Liver (tissue), 9 donors: ENCODE results near the gene ADAMTS15. TPM values are rescaled to one million over a fixed set of nuclear protein-coding genes. Genes with fewer than 3 reads are reported as not detected.

Source experiments
- DNase-seq: peaks from one replicate; pipeline ENCODE4 v3.0.0-alpha.2; 2017; ENCODE audit warnings: low spot score
- H3K27ac ChIP-seq, 2 donors: one replicate each; pipeline ENCODE4 v1.7.0; 2013; ENCODE audit warnings: inconsistent platforms in 2 of 2, low read length in 2 of 2, control low read depth in 1 of 2, low read depth in 1 of 2, mild to moderate bottlenecking in 1 of 2
- H3K27me3 ChIP-seq, 4 donors: one replicate each; pipeline versions ENCODE4 v1.6.1 to v1.7.0; 2013; ENCODE audit warnings: low read length in 3 of 4, inconsistent platforms in 1 of 4, mild to moderate bottlenecking in 1 of 4, moderate library complexity in 1 of 4; ENCODE audit not compliant: control insufficient read depth in 4 of 4, insufficient read depth in 4 of 4
- H3K36me3 ChIP-seq, 4 donors: one replicate each; pipeline versions ENCODE4 v1.6.1 to v1.7.0; 2013; ENCODE audit warnings: low read length in 3 of 4, mild to moderate bottlenecking in 3 of 4, low read depth in 1 of 4, moderate library complexity in 1 of 4; ENCODE audit not compliant: control insufficient read depth in 4 of 4, insufficient read depth in 3 of 4
- H3K4me1 ChIP-seq, 4 donors: one replicate each; pipeline versions ENCODE4 v1.6.1 to v1.7.0; 2013; ENCODE audit warnings: low read length in 3 of 4, mild to moderate bottlenecking in 3 of 4, moderate library complexity in 1 of 4; ENCODE audit not compliant: control insufficient read depth in 4 of 4, insufficient read depth in 4 of 4
- H3K4me3 ChIP-seq, 3 donors: one replicate each; pipeline versions ENCODE4 v1.6.1 to v1.7.0; 2013; ENCODE audit warnings: low read length in 3 of 3, control low read depth in 1 of 3, low read depth in 1 of 3, mild to moderate bottlenecking in 1 of 3
- H3K9ac ChIP-seq, 2 donors: one replicate each; pipeline ENCODE4 v1.7.0; 2013; ENCODE audit warnings: low read length in 2 of 2, mild to moderate bottlenecking in 2 of 2, moderate library complexity in 2 of 2, control low read depth in 1 of 2, low read depth in 1 of 2
- H3K9me3 ChIP-seq, 4 donors: one replicate each; pipeline versions ENCODE4 v1.6.1 to v1.7.0; 2013; ENCODE audit warnings: low read length in 3 of 4; ENCODE audit not compliant: control insufficient read depth in 4 of 4
- EGR1 ChIP-seq, 2 donors: IDR thresholded peaks; 2 replicates each; pipeline ENCODE4 v1.6.1; 2016 to 2018; ENCODE audit warnings: antibody characterized with exemption in 2 of 2, low read depth in 2 of 2
- FOXA1 ChIP-seq: IDR thresholded peaks from 2 replicates; pipeline ENCODE4 v1.6.1; 2016; ENCODE audit warnings: antibody characterized with exemption
- GABPA ChIP-seq, 2 donors: IDR thresholded peaks in 1 of 2; conservative IDR thresholded peaks in 1 of 2; 2 replicates each; pipeline ENCODE4 v1.6.1; 2016; ENCODE audit warnings: antibody characterized with exemption in 2 of 2, mild to moderate bottlenecking in 1 of 2, moderate library complexity in 1 of 2
- HNF4G ChIP-seq: IDR thresholded peaks from 2 replicates; pipeline ENCODE4 v1.6.1; 2016; ENCODE audit warnings: antibody characterized with exemption
- JUND ChIP-seq, 2 donors: IDR thresholded peaks; 2 replicates each; pipeline ENCODE4 v1.6.1; 2016; ENCODE audit warnings: antibody characterized with exemption in 2 of 2
- RAD21 ChIP-seq, 2 donors: IDR thresholded peaks; 2 replicates each; pipeline ENCODE4 v1.6.1; 2016; ENCODE audit warnings: antibody characterized with exemption in 2 of 2, mild to moderate bottlenecking in 2 of 2
- RXRA ChIP-seq, 2 donors: IDR thresholded peaks; 2 replicates each; pipeline ENCODE4 v1.6.1; 2017 to 2018; ENCODE audit warnings: antibody characterized with exemption in 2 of 2, mild to moderate bottlenecking in 1 of 2
- TAF1 ChIP-seq: conservative IDR thresholded peaks from 2 replicates; pipeline ENCODE4 v1.6.1; 2016; ENCODE audit warnings: antibody characterized with exemption, mild to moderate bottlenecking
- YY1 ChIP-seq: IDR thresholded peaks from 2 replicates; pipeline ENCODE4 v1.6.1; 2016; ENCODE audit warnings: antibody characterized with exemption, mild to moderate bottlenecking
- WGBS: extraction: QIAGEN DNeasy Blood & Tissue Kit; methylation state at CpG from one replicate; pipeline ENCODE4 v1.1.7; 2013; 5-methylcytosine and 5-hydroxymethylcytosine counted together
- polyA plus RNA-seq, 2 donors: library from polyadenylated mRNA; stranded (reverse) in 1 of 2; unstranded in 1 of 2; fragments of 200-250 nt in 1 of 2; fragments of >200 nt in 1 of 2; fragmentation: Nextera tagmentation in 1 of 2; extraction: Ambion mirVana in 1 of 2; gene quantifications; one replicate each; pipeline versions ENCODE4 v1.2.1 to v1.2.3, GENCODE V29; 2013 to 2015
- total RNA-seq, 2 donors: library from RNA; depleted of rRNA; stranded (reverse); fragments of >200 nt; gene quantifications; one replicate each; pipeline ENCODE4 v1.2.3, GENCODE V29; 2014
- TF ChIP-seq, protein P1 (sequence below): fragments of 150-350 bp; IDR thresholded peaks from 2 replicates; pipeline ENCODE4 v1.5.1; 2017; ENCODE audit warnings: improper control_type of control experiment, low read depth, low read length; ENCODE audit not compliant: missing input control
- TF ChIP-seq, protein P2 (sequence below): IDR thresholded peaks from 2 replicates; pipeline ENCODE4 v1.6.1; 2016; ENCODE audit warnings: antibody characterized with exemption
- TF ChIP-seq, protein P3 (sequence below): IDR thresholded peaks from 2 replicates; pipeline ENCODE4 v1.6.1; 2016; ENCODE audit warnings: antibody characterized with exemption, mild to moderate bottlenecking
- donor health status: healthy.
- donor health status: healthy.
- donor health status: healthy.
- donor health status: healthy.
- donor health status: healthy.

Gene ADAMTS15
- total and polyA plus RNA-seq, 4 donors = 0.06 to 1.3 (median 0.77) TPM

DNA sequence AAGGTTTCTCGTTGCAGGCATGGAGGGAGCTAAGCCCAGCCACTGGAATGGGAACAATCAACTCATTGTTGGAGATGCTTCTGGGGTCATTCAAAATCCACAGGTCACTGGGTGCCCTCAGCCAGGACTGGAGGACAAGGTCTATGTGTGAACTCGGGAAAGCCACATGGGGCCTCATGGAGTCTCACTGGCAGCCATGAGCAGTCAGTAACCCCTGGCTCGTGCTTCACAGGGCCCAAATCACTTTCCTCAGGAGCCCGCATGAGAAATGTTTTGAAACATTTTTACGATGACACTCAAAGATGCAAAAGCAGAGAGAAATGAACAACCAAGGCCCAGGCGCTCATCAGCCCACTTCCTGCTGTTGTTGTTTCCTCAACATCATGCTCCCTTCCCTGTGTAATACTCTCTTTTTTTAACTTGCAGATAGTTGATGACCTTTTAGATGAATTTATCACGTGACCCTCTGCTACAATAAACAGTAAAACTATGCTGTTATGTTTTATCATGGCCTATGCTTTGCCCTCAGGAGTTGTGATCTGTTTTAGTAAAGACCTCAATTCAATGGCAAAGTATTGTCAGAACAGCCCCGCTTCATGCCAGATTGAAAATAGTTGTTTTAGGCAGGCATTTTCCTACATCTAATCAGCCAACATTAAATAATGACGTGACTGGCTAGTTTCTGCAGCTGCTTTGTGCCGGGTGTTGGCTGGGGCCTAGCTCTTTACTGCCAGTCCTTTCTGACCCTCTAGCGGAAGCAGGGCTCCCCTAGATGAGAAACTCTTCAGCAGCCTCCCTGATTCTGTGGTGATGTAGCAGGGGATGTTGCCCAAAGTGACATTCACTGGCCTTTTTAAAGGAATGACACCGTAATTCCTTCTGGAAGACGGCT lies 39.7 kb downstream of the ADAMTS15 start:
- H3K9me3 ChIP-seq = no peaks in the 10 kb centered on the region
- H3K27ac ChIP-seq = no peak overlapping the region
- no peaks in the 10 kb centered on the region for H3K4me1 ChIP-seq
- H3K27me3 ChIP-seq = peaks cover 0 to 2% (median 0%) of the 10 kb centered on the region in 4 donors
- no peak for TF ChIP-seq RAD21 (IDR thresholded peaks at IDR 0.05)
- TF ChIP-seq, protein P1, sequence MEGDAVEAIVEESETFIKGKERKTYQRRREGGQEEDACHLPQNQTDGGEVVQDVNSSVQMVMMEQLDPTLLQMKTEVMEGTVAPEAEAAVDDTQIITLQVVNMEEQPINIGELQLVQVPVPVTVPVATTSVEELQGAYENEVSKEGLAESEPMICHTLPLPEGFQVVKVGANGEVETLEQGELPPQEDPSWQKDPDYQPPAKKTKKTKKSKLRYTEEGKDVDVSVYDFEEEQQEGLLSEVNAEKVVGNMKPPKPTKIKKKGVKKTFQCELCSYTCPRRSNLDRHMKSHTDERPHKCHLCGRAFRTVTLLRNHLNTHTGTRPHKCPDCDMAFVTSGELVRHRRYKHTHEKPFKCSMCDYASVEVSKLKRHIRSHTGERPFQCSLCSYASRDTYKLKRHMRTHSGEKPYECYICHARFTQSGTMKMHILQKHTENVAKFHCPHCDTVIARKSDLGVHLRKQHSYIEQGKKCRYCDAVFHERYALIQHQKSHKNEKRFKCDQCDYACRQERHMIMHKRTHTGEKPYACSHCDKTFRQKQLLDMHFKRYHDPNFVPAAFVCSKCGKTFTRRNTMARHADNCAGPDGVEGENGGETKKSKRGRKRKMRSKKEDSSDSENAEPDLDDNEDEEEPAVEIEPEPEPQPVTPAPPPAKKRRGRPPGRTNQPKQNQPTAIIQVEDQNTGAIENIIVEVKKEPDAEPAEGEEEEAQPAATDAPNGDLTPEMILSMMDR = no peak
- no peak for TF ChIP-seq TAF1
- TF ChIP-seq YY1 = no peak
- TF ChIP-seq FOXA1 = no peak
- TF ChIP-seq GABPA (IDR thresholded peaks at IDR 0.05 in 1 of 2, conservative IDR thresholded peaks at IDR 0.05 in 1 of 2) = no peak
- TF ChIP-seq RXRA (IDR thresholded peaks at IDR 0.05) = no peak
- no peak for TF ChIP-seq JUND (IDR thresholded peaks at IDR 0.05)
- no peak for TF ChIP-seq HNF4G
- TF ChIP-seq, protein P2, sequence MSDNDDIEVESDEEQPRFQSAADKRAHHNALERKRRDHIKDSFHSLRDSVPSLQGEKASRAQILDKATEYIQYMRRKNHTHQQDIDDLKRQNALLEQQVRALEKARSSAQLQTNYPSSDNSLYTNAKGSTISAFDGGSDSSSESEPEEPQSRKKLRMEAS = no peak
- TF ChIP-seq, protein P3, sequence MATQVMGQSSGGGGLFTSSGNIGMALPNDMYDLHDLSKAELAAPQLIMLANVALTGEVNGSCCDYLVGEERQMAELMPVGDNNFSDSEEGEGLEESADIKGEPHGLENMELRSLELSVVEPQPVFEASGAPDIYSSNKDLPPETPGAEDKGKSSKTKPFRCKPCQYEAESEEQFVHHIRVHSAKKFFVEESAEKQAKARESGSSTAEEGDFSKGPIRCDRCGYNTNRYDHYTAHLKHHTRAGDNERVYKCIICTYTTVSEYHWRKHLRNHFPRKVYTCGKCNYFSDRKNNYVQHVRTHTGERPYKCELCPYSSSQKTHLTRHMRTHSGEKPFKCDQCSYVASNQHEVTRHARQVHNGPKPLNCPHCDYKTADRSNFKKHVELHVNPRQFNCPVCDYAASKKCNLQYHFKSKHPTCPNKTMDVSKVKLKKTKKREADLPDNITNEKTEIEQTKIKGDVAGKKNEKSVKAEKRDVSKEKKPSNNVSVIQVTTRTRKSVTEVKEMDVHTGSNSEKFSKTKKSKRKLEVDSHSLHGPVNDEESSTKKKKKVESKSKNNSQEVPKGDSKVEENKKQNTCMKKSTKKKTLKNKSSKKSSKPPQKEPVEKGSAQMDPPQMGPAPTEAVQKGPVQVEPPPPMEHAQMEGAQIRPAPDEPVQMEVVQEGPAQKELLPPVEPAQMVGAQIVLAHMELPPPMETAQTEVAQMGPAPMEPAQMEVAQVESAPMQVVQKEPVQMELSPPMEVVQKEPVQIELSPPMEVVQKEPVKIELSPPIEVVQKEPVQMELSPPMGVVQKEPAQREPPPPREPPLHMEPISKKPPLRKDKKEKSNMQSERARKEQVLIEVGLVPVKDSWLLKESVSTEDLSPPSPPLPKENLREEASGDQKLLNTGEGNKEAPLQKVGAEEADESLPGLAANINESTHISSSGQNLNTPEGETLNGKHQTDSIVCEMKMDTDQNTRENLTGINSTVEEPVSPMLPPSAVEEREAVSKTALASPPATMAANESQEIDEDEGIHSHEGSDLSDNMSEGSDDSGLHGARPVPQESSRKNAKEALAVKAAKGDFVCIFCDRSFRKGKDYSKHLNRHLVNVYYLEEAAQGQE = no peak
- no peak overlapping the region for H3K4me3 ChIP-seq
- no peak overlapping the region for H3K9ac ChIP-seq
- WGBS = 84% methylated on average over 13 of the region's 13 CpGs
- no peaks in the 10 kb centered on the region for H3K36me3 ChIP-seq
- no peak for DNase-seq

DNA sequence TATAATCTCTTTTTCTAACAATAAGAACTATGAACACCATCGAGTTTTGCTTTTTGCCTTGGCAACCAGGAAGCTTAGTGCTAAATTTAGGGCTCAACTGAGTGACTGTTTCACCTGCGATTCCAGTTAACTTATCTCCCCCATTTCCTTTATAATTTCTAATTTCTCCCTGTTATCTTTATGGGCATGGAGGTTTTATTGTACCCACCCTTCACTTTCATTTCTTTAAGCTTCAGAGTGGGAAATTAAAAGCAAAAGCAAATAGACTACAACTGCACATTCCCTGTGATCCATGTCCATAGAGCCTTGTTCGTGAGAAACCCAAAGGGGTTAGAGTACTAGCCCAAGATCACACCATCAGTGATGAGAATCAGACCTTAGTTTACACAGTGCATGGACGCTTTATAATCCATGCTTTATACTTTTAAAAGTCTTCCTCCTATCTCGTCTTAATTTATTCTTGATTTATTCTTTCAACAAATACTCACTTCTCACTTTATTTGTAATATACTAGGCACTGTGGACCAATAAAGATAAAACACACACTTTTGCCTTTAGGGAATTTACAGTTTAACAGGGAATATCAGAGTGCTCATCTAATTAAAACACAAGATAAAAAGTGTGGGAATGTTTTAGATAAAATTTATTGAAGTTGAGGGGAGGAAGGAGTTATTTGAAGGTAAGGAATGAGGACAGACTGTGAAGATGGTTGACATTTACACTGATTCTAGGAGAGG lies 40.6 kb downstream of the ADAMTS15 start:
- DNase-seq = no peak

More for the DNA sequence above, 40.6 kb downstream of the ADAMTS15 start:
- H3K9me3 ChIP-seq = no peaks in the 10 kb centered on the region
- TF ChIP-seq FOXA1 = no peak
- TF ChIP-seq EGR1 (IDR thresholded peaks at IDR 0.05; ENCODE audit: low read depth in 2 of 2) = no peak
- H3K36me3 ChIP-seq = no peaks in the 10 kb centered on the region
- H3K4me1 ChIP-seq = no peaks in the 10 kb centered on the region
- no peak overlapping the region for H3K4me3 ChIP-seq
- WGBS = 76% methylated on average over 5 of the region's 5 CpGs
- H3K27me3 ChIP-seq = peaks cover 0 to 2% (median 0%) of the 10 kb centered on the region in 4 donors
- H3K9ac ChIP-seq = no peak overlapping the region
- no peak overlapping the region for H3K27ac ChIP-seq
